Mammary epithelial cell (primary cell): ENCODE measurements around the gene NLGN1.

ENCODE experiments used
- EZH2 ChIP-seq: IDR thresholded peaks from 2 replicates; pipeline ENCODE4 v1.6.1; 2012; ENCODE audit warnings: low read length, inconsistent platforms, borderline replicate concordance
- TF ChIP-seq, protein P1 (sequence below), 2 donors: IDR thresholded peaks in 1 of 2; conservative IDR thresholded peaks in 1 of 2; 2 replicates each; pipeline ENCODE4 v1.5.1; 2011 to 2012; ENCODE audit warnings: inconsistent platforms in 2 of 2, low read length in 2 of 2, mild to moderate bottlenecking in 2 of 2, control low read depth in 1 of 2, low read depth in 1 of 2; ENCODE audit not compliant: insufficient read depth in 1 of 2; ENCODE audit errors: extremely low read depth in 1 of 2

DNA sequence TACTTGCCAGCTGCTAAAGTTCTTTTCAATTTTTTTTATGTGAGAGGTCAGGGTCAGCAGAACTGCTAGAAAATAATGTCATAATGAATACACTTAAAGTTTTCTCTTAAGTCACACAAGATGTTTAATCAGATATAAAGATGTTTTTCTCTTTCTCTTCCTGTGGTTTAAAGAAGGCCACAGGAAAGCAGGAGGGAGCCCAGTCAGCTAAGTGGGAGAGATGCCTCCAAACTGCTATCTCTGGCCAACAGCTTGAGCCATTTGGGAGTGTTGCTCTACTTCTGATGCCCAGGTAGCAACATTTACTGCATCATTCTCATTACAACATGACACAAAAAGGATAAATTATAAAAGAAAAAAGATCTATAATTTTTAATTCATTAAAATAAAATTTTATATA, 45.7 kb upstream of the NLGN1 start:
- TF ChIP-seq, protein P1, sequence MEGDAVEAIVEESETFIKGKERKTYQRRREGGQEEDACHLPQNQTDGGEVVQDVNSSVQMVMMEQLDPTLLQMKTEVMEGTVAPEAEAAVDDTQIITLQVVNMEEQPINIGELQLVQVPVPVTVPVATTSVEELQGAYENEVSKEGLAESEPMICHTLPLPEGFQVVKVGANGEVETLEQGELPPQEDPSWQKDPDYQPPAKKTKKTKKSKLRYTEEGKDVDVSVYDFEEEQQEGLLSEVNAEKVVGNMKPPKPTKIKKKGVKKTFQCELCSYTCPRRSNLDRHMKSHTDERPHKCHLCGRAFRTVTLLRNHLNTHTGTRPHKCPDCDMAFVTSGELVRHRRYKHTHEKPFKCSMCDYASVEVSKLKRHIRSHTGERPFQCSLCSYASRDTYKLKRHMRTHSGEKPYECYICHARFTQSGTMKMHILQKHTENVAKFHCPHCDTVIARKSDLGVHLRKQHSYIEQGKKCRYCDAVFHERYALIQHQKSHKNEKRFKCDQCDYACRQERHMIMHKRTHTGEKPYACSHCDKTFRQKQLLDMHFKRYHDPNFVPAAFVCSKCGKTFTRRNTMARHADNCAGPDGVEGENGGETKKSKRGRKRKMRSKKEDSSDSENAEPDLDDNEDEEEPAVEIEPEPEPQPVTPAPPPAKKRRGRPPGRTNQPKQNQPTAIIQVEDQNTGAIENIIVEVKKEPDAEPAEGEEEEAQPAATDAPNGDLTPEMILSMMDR (conservative IDR thresholded peaks at IDR 0.05 in 1 of 2, IDR thresholded peaks at IDR 0.05 in 1 of 2; ENCODE audit: extremely low read depth in 1 of 2, insufficient read depth in 1 of 2, low read depth in 1 of 2, low read length in 2 of 2), result no peak
- no peak for TF ChIP-seq EZH2
